ENCODE results near the gene IMPACT. TPM values are rescaled to one million over a fixed set of nuclear protein-coding genes. Genes with fewer than 3 reads are reported as not detected.

Gene IMPACT
- total and polyA plus RNA-seq, 2 of the 8 experiments (the other 6 are each of a cell fraction or from before 2014, with no cell fraction given), result 31.1 to 44.6 TPM

GRCh38 chr18:24386681-24387080 lies 39.8 kb upstream of the IMPACT start:
- no peak overlapping the region for H2BK5ac ChIP-seq (ENCODE audit: low read depth, low read length)
- H3K18ac ChIP-seq (ENCODE audit: extremely low read depth, low read length), result no peak overlapping the region
- H3K4ac ChIP-seq (replicated peaks; ENCODE audit: insufficient read length, low read depth, low read length), result no peak overlapping the region
- no peak overlapping the region for H2BK20ac ChIP-seq (ENCODE audit: low read length)
- no peak overlapping the region for H4K5ac ChIP-seq (ENCODE audit: insufficient read length, low read depth, low read length)
- H3K23ac ChIP-seq (ENCODE audit: insufficient read length), result no peak overlapping the region
- no peaks in the 10 kb centered on the region; a peak in 1 of 8 replicates for H3K36me3 ChIP-seq (ENCODE audit: control insufficient read depth in 2 of 4, insufficient read depth in 4 of 4, low read length in 3 of 4)
- H2BK12ac ChIP-seq (ENCODE audit: low read depth, low read length), result no peak overlapping the region
- H3K27ac ChIP-seq (ENCODE audit: low read depth, low read length), result no peak overlapping the region
- H3K9me3 ChIP-seq (ENCODE audit: insufficient read depth in 2 of 2, low read depth in 1 of 2, low read length in 1 of 2), result no peaks in the 10 kb centered on the region
- H4K8ac ChIP-seq (ENCODE audit: extremely low read depth, insufficient read depth, low read length), result no peak overlapping the region
- peaks cover 9% of the 10 kb centered on the region for H3K79me1 ChIP-seq (ENCODE audit: low read depth, low read length)
- H3K4me3 ChIP-seq (ENCODE audit: extremely low read depth in 1 of 4, insufficient read depth in 2 of 4, low read depth in 3 of 4, low read length in 4 of 4), result no peak overlapping the region
- DNase-seq (ENCODE audit: low read depth in 1 of 2, low spot score in 2 of 2), result no peak
- no peak overlapping the region for H4K91ac ChIP-seq (replicated peaks; ENCODE audit: insufficient read length, low read length)
- H3K23me2 ChIP-seq (ENCODE audit: low read depth, low read length), result no peaks in the 10 kb centered on the region
- H3K27me3 ChIP-seq (replicated peaks in 1 of 4; ENCODE audit: control insufficient read depth in 3 of 4, extremely low read depth in 1 of 4, insufficient read depth in 3 of 4, low read length in 3 of 4), result no peaks in the 10 kb centered on the region
- no peak overlapping the region for H2BK15ac ChIP-seq (ENCODE audit: low read length)
- peaks cover 0 to 7% of the 10 kb centered on the region in 2 experiments for H4K20me1 ChIP-seq (replicated peaks in 1 of 2; ENCODE audit: control insufficient read depth in 1 of 2, insufficient read depth in 2 of 2, low read length in 2 of 2)
- no peak overlapping the region for H2BK120ac ChIP-seq (replicated peaks; ENCODE audit: low read depth, low read length)
- 96% methylated on average over 6 of the region's 6 CpGs; no CpG with 5 or more reads in 1 of the 2 experiments for WGBS, 2 experiments (ENCODE audit: extremely low coverage in 1 of 2, insufficient coverage in 1 of 2, insufficient read length in 1 of 2, insufficient replicate concordance in 2 of 2, low coverage in 1 of 2, low lambda C conversion rate in 2 of 2, missing lambda C conversion rate in 1 of 2)
- FAIRE-seq, result no peak
- H3K4me1 ChIP-seq (replicated peaks in 1 of 4; ENCODE audit: control insufficient read depth in 3 of 4, insufficient read depth in 4 of 4, low read length in 3 of 4), result no peaks in the 10 kb centered on the region
- no peak overlapping the region for H3K14ac ChIP-seq (ENCODE audit: insufficient read length)
- POLR2A ChIA-PET (ENCODE audit: partially characterized antibody), result interaction anchor here (0.7 to 3.4 kb wide), 2 partner anchors 11 to 19 kb away, joined by 3 to 17 read pairs; partner anchors contain the start of gene OSBPL1A
- CTCF ChIA-PET (ENCODE audit: partially characterized antibody), result interaction anchor here (1.1 to 1.9 kb wide), 3 partner anchors 11 to 27 kb away, joined by 4 to 7 read pairs (median 4); partner anchors contain the start of gene OSBPL1A
- no peak overlapping the region for H3K9ac ChIP-seq (replicated peaks in 1 of 4; ENCODE audit: extremely low read depth in 1 of 4, low read depth in 3 of 4, low read length in 3 of 4)
- no peak overlapping the region for H2AFZ ChIP-seq (ENCODE audit: low read length)
- no peak overlapping the region for H2AK5ac ChIP-seq (ENCODE audit: low read depth, low read length)
- no peak overlapping the region for H3K56ac ChIP-seq (replicated peaks; ENCODE audit: insufficient read length, low read depth, low read length)
- H3K4me2 ChIP-seq (ENCODE audit: insufficient read depth in 1 of 2, low read depth in 2 of 2, low read length in 2 of 2), result no peak overlapping the region
- peaks cover 6 to 85% of the 10 kb centered on the region in 2 experiments for H3K79me2 ChIP-seq (ENCODE audit: control insufficient read depth in 1 of 2, insufficient read depth in 2 of 2, low read length in 2 of 2)
- TF ChIP-seq BRCA1 (IDR thresholded peaks at IDR 0.05; ENCODE audit: low read depth, low read length) (no peak), TBP (IDR thresholded peaks at IDR 0.05; ENCODE audit: low read depth, low read length) (no peak), PHF8 (conservative IDR thresholded peaks at IDR 0.05; ENCODE audit: low read depth, low read length) (no peak), HDAC6 (IDR thresholded peaks at IDR 0.05; ENCODE audit: low read depth, low read length) (no peak), KDM5A (IDR thresholded peaks at IDR 0.05; ENCODE audit: low read length) (no peak), POLR2A (IDR thresholded peaks at IDR 0.05; ENCODE audit: control extremely low read depth in 1 of 2, low read depth in 2 of 2, low read length in 2 of 2) (no peak), SP2 (IDR thresholded peaks at IDR 0.05; ENCODE audit: low read length) (no peak), YY1 (IDR thresholded peaks at IDR 0.05; ENCODE audit: low read depth, low read length) (no peak), CBX5 (IDR thresholded peaks at IDR 0.05; ENCODE audit: low read depth, low read length) (no peak), ATF2 (IDR thresholded peaks at IDR 0.05; ENCODE audit: low read length) (no peak), TAF7 (optimal IDR thresholded peaks at IDR 0.05; ENCODE audit: borderline replicate concordance, low read depth, low read length) (no peak), TCF12 (IDR thresholded peaks at IDR 0.05; ENCODE audit: low read depth, low read length) (no peak)

All from H1 (cell line).